Natural killer cell (primary cell): ENCODE data around the gene DUOXA2. TPM values are rescaled to one million over a fixed set of nuclear protein-coding genes. Genes with fewer than 3 reads are reported as not detected.
A peak's percentile ranks its signal among the peaks of the same experiment; 100 is the strongest.

Source experiments
- ATAC-seq, 3 donors: fragments of 150-1000 bp in 2 of 3; fragments of 200-7000 bp in 1 of 3; cut with Tn5 transposase; 1 replicate in 1 of 3; 2 replicates in 2 of 3; pipeline ENCODE4 v1.10.0; 2021; ENCODE audit warnings: mild to moderate bottlenecking in 2 of 3, moderate library complexity in 2 of 3
- DNase-seq, 2 donors: peaks; one replicate each; pipeline versions ENCODE4 v3.0.0 to v3.0.0-alpha.2; 2013 to 2021; ENCODE audit warnings: mixed read lengths in 1 of 2
- H3K27ac ChIP-seq: one replicate; pipeline ENCODE4 v1.5.1; 2013; ENCODE audit warnings: mild to moderate bottlenecking, low read length
- H3K27me3 ChIP-seq: one replicate; pipeline ENCODE4 v1.6.1; 2013; ENCODE audit warnings: low read length; ENCODE audit not compliant: control insufficient read depth, insufficient read depth
- H3K36me3 ChIP-seq: one replicate; pipeline ENCODE4 v1.6.1; 2013; ENCODE audit warnings: low read length; ENCODE audit not compliant: control insufficient read depth, insufficient read depth
- H3K4me1 ChIP-seq: one replicate; pipeline ENCODE4 v1.6.1; 2013; ENCODE audit warnings: low read length; ENCODE audit not compliant: control insufficient read depth, insufficient read depth
- H3K4me3 ChIP-seq: one replicate; pipeline ENCODE4 v1.5.1; 2013; ENCODE audit warnings: low read length
- H3K9me3 ChIP-seq: one replicate; pipeline ENCODE4 v1.6.1; 2013; ENCODE audit warnings: low read length; ENCODE audit not compliant: control insufficient read depth, insufficient read depth
- H3K27ac Mint-ChIP-seq, 2 donors: one replicate each; pipeline ENCODE4 v1.8.0; 2022; ENCODE audit warnings: mild to moderate bottlenecking in 2 of 2, mixed read lengths in 2 of 2, moderate library complexity in 1 of 2
- H3K27me3 Mint-ChIP-seq, 2 donors: one replicate each; pipeline ENCODE4 v1.8.0; 2022; ENCODE audit warnings: low read depth in 2 of 2, mixed read lengths in 2 of 2
- H3K36me3 Mint-ChIP-seq: one replicate; pipeline ENCODE4 v1.8.0; 2022; ENCODE audit warnings: mixed read lengths
- H3K4me1 Mint-ChIP-seq, 2 donors: one replicate each; pipeline ENCODE4 v1.8.0; 2022; ENCODE audit warnings: mixed read lengths in 2 of 2
- H3K4me3 Mint-ChIP-seq: one replicate; pipeline ENCODE4 v1.8.0; 2022; ENCODE audit warnings: mild to moderate bottlenecking, moderate library complexity, mixed read lengths
- H3K9me3 Mint-ChIP-seq, 2 donors: one replicate each; pipeline ENCODE4 v1.8.0; 2022; ENCODE audit warnings: mixed read lengths in 2 of 2
- WGBS: methylation state at CpG from one replicate; pipeline ENCODE4 v1.1.7; 2013; ENCODE audit warnings: missing lambda C conversion rate; ENCODE audit not compliant: insufficient coverage; 5-methylcytosine and 5-hydroxymethylcytosine counted together
- intact Hi-C: fragments of 100-400 bp; cut with micrococcal nuclease; formaldehyde crosslinking; loops from one replicate; pipeline ENCODE4 v1.14.2; 2022
- total RNA-seq, 4 donors: library from RNA; stranded (reverse); fragments of 120-200 nt in 1 of 4; gene quantifications; one replicate each; pipeline versions ENCODE4 v1.2.3 to v1.2.4, GENCODE V29; 2013 to 2022
- TF ChIP-seq, protein P1 (sequence below): fragments of 200-600 bp; IDR thresholded peaks from one replicate; pipeline ENCODE4 v1.8.0; 2022; ENCODE audit warnings: antibody characterized with exemption

Gene DUOXA2
- total RNA-seq, 3 donors from 2014 or later (not counting 1 experiment from before 2014, with no cell fraction given), result not detected

DNA sequence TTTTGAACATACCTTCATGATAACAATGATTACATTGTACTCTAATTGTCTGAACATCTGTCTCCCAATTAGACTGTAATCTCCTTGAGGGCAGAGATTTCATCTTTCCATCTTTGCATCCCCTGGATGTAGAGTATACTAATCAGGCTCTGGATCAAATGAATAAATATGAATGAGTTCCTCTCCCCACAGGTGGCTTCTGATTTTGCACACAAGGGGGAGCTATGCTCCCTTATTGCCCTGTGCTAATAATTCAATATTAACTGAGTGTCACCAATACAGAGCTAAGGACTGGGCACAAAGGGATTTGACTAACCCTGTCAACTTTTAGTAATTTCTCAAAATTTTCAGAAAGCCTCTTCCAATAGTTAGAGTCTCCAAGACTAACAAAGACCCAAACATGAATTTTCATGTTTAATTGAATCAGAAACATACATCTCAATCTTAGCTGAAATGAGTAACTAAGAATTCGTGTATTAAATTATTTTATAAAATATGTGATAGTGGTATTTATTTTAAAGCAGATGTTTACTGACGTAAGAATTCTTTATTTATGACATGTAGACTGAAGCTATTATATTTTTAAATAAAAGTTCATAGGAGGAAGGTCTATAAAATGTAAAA is 12.5 kb downstream of the DUOXA2 start:
- ATAC-seq (peak in 2 of 3 donors; percentile 58 to 70), DNase-seq (peak in 1 of 2 donors; percentile 72)
- Histone ChIP-seq H3K27ac (no peak overlapping the region), H3K4me1 (peaks cover 12% of the 10 kb centered on the region), H3K27me3 (peaks cover 30% of the 10 kb centered on the region), H3K4me3 (no peak overlapping the region), H3K36me3 (no peaks in the 10 kb centered on the region), H3K9me3 (no peaks in the 10 kb centered on the region)
- H3K27ac Mint-ChIP-seq, result no peak overlapping the region
- no peak overlapping the region for H3K4me3 Mint-ChIP-seq
- H3K36me3 Mint-ChIP-seq, result no peaks in the 10 kb centered on the region
- H3K9me3 Mint-ChIP-seq, result no peaks in the 10 kb centered on the region
- no CpG with 5 or more reads among the region's 2 CpGs for WGBS
- TF ChIP-seq, protein P1, sequence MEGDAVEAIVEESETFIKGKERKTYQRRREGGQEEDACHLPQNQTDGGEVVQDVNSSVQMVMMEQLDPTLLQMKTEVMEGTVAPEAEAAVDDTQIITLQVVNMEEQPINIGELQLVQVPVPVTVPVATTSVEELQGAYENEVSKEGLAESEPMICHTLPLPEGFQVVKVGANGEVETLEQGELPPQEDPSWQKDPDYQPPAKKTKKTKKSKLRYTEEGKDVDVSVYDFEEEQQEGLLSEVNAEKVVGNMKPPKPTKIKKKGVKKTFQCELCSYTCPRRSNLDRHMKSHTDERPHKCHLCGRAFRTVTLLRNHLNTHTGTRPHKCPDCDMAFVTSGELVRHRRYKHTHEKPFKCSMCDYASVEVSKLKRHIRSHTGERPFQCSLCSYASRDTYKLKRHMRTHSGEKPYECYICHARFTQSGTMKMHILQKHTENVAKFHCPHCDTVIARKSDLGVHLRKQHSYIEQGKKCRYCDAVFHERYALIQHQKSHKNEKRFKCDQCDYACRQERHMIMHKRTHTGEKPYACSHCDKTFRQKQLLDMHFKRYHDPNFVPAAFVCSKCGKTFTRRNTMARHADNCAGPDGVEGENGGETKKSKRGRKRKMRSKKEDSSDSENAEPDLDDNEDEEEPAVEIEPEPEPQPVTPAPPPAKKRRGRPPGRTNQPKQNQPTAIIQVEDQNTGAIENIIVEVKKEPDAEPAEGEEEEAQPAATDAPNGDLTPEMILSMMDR, result peak; percentile 65
- peaks cover 43 to 62% of the 10 kb centered on the region in 2 donors for H3K27me3 Mint-ChIP-seq
- no peaks in the 10 kb centered on the region for H3K4me1 Mint-ChIP-seq
- intact Hi-C loops, result loop anchor here (1.0 kb wide), 1 partner anchor 273 kb away; no protein-coding TSS in a partner anchor

GRCh38 chr15:45128971-45129639 is 15.0 kb downstream of the DUOXA2 start:
- Mint-ChIP-seq H3K36me3 (no peaks in the 10 kb centered on the region), H3K27me3 (peaks cover 55 to 74% of the 10 kb centered on the region in 2 donors), H3K4me1 (peaks cover 0 to 1% of the 10 kb centered on the region in 2 donors), H3K4me3 (no peak overlapping the region), H3K9me3 (no peaks in the 10 kb centered on the region), H3K27ac (no peak overlapping the region)
- ATAC-seq (no peak), DNase-seq (no peak)
- intact Hi-C loops, result no loop called here
- Histone ChIP-seq H3K36me3 (no peaks in the 10 kb centered on the region), H3K27ac (no peak overlapping the region), H3K9me3 (no peaks in the 10 kb centered on the region), H3K27me3 (peaks cover 31% of the 10 kb centered on the region), H3K4me3 (no peak overlapping the region), H3K4me1 (peaks cover 12% of the 10 kb centered on the region)
- TF ChIP-seq, protein P1, result no peak
- 8% methylated on average over 47 of the region's 47 CpGs for WGBS

GRCh38 chr15:45129651-45130129 is 15.6 kb downstream of the DUOXA2 start, which contains the start of the genes DUOX1 and DUOXA1:
TSS of gene DUOX1 (plus strand) at chr15:45129994. CDS start at chr15:45131967, 1,973 bp downstream.
TSS of gene DUOXA1 (minus strand) at chr15:45129879. CDS start at chr15:45123014, 6,865 bp downstream.
- TF ChIP-seq, protein P1, result no peak
- intact Hi-C loops, result no loop called here
- WGBS, result 7% methylated on average over 46 of the region's 46 CpGs
- no peaks in the 10 kb centered on the region for H3K36me3 ChIP-seq
- Mint-ChIP-seq H3K36me3 (no peaks in the 10 kb centered on the region), H3K9me3 (no peaks in the 10 kb centered on the region), H3K4me3 (no peak within 1 kb of the TSS), H3K4me1 (peaks cover 0 to 7% of the 10 kb centered on the region in 2 donors), H3K27me3 (peaks cover 61 to 79% of the 10 kb centered on the region in 2 donors), H3K27ac (no peak within 1 kb of the TSS)
- H3K4me3 ChIP-seq, result no peak within 1 kb of the TSS
- no peaks in the 10 kb centered on the region for H3K9me3 ChIP-seq
- H3K27ac ChIP-seq, result no peak within 1 kb of the TSS
- DNase-seq (peak in 1 of 2 donors; percentile 38), ATAC-seq (peak in 2 of 3 donors; percentile 53 to 70)
- H3K4me1 ChIP-seq, result peaks cover 12% of the 10 kb centered on the region
- H3K27me3 ChIP-seq, result peaks cover 37% of the 10 kb centered on the region
